ENCODE measurements around the gene C12orf76.
"Not testable (repeated sequence)": the region's sequence is repeated elsewhere in the genome, so short reads cannot be mapped to it uniquely, and the experiment has no call there.

Gene C12orf76

DNA sequence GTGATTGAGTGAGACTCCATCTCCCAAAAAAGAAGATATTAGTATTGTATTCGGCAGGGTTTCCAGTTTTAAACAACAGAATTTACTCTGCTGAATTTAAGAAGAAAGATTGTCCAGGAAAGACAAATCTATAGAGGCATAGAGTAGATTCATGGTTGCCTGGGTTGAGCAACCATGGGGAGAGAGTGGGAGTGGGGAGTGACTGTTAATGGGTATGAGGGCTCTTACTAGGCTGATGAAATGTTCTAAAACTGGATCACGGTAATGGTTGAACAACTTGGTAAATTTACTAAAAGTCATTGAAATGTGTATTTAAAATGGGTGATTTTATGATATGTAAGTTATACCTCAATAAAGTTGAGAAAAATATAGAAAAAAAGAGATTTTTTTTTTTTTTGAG is 13.9 kb upstream of the C12orf76 start:
- no peak for DNase-seq

DNA sequence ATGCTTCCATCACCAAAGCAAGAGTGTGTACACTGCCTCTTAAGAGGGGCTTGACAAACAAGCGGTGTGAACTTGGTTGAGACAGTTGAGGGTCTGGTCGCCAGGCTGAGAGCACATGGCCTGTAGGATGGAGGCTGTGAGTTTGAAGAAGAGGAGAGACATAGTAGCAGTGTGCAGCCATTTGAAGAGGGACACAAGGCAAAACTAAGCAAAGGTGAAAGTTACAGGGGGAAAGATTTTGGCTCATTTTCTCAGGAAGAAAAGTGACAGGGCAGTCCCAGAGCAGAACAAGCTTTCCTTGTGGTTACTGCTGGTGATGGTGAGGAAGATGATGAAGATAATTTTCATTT is 11.3 kb upstream of the C12orf76 start:
- DNase-seq = no peak

- DNase-seq = no peak
Observed at GRCh38 chr12:110058875-110059615, 10.7 kb upstream of the C12orf76 start.

DNA sequence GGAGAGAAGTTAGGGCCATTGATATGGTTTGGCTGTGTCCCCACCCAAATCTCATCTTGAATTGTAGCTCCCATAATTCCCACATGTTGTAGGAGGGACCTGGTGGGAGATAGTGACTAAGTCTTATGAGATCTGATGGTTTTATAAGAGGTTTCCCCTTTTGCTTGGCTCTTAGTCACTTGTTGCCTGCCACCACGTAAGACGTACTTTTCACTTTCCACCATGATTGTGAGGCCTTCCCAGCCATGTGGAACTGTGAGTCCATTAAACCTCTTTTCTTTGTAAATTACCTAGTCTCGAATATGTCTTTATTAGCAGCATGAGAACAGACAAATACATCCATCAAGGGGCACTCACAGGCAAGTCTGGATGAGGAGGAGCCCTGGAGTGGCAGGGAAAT is 8.3 kb upstream of the C12orf76 start:
- not testable (repeated sequence) for DNase-seq

DNA sequence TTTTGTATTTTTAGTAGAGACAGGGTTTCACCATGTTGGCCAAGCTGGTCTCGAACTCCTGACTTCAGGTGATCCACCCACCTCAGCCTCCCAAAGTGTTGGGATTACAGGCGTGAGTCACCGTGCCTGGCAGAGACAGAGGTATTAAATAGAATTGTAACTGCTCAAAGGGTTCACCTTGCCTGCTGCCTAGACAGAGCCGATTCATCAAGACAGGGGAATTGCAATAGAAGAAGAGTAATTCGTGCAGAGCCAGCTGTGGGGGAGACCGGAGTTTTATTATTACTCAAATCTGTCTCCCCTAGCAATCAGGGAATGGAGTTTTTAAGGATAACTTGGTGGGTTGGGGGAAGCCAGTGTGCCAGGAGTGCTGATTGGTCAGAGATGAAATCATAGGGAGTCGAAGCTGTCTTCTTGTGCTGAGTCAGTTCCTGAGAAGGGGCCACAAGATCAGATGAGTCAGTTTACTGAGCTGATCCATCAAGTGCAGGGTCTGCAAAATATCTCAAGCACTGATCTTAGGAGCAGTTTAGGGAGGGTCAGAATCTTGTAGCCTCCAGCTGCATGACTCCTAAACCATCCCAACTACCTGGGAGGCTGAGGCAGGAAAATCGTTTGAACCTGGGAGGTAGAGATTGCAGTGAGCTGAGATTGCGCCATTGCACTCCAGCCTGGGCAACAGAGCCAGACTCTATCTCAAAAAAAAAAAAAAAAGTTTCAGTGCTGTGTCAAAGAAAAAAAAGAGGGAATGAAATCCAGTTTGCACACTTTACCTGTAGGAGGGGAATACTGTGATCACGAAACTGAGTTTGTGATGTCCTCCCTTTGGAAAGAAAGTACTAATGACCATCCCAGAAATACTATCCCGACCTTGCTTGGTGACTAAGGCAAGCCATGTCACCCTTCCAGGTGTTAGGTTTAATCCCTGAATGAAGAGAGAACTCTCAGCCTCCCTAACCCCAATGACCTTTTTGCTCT is 7.3 kb upstream of the C12orf76 start:
- peak; percentile 72 for DNase-seq

DNA sequence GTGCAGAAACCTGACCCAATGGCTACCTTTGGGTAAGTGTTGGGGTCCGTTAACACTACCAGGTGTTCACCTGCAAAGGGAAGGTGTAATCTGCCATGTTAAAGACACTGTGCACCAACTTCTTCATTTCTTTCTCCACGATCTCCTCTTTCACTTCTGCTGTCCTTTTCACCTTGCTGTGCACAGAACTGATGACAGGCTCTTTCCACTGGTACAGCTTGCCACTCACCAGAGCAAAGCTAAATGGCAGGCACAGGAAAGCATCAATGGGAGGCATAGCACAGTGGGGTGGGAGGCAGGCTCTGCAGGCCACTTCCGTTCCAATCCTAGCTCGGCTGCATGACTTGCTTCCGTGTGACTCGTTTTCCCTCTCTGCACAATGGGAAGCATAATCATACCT is 2.6 kb upstream of the C12orf76 start:
- no peak for DNase-seq

- not testable (repeated sequence) for DNase-seq
Observed at GRCh38 chr12:110049666-110050065, 1.3 kb upstream of the C12orf76 start.

- DNase-seq = not testable (repeated sequence)
Observed at GRCh38 chr12:110049034-110049433, 712 bp upstream of the C12orf76 start.

- no peak for DNase-seq
Observed at GRCh38 chr12:110047297-110047940, 903 bp downstream of the C12orf76 start.

- DNase-seq = no peak
Observed at GRCh38 chr12:110046451-110047187, 1.7 kb downstream of the C12orf76 start.

- no peak for DNase-seq
Observed at GRCh38 chr12:110042264-110042663, 6.1 kb downstream of the C12orf76 start.

- DNase-seq = peak; percentile 58
Observed at GRCh38 chr12:110039085-110039807, 9.1 kb downstream of the C12orf76 start.

GRCh38 chr12:110038741-110039084 is 9.6 kb downstream of the C12orf76 start:
- peak; percentile 24 for DNase-seq

- DNase-seq = no peak
Observed at GRCh38 chr12:110037315-110037714, 11.0 kb downstream of the C12orf76 start.

- DNase-seq = no peak
Observed at GRCh38 chr12:110035534-110036104, 12.7 kb downstream of the C12orf76 start.

GRCh38 chr12:110033888-110034287 is 14.4 kb downstream of the C12orf76 start:
- DNase-seq = no peak

DNA sequence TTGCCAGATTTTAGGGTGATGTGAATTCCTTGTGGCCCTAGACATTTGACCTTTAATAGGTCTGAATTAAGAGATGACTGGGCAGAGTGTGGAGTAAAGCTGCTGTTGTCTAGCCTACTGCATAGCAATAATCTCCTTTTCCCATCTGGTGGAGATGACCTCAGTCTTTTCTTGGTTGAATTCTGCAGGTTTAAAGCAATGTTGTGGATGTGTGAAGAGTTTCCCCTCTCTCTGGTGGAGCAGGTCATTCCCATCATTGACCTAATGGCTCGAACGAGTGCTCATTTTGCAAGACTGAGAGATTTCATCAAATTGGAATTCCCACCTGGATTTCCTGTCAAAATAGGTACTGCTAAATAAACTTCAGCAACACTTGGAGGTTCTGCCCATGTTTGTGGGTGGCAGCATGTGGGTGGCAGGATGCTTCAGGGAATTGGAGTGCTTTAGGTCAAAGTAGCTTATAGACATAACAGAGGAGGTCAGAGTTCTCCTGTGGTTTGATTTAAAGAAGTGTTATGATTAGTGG is 19.0 kb downstream of the C12orf76 start:
- no peak for DNase-seq

DNA sequence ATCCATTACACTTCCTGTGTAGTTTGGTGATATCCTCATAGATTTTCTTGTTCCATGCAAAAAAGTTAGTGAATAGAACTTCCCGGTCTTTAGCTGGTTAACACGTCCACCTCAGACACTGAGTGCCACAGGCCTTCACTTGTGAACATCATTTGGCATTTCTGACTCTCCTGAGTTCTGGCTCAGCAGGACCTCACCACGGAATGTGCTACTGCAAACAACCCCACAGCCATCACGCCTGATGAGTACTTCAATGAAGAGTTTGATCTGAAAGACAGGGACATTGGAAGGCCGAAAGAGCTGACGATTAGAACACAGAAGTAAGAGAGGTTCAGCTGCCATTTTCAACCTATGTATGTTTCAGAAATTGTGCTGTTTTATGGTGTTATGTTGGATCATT is 20.0 kb downstream of the C12orf76 start:
- DNase-seq = no peak

- no peak for DNase-seq
Observed at GRCh38 chr12:110024051-110024450, 24.3 kb downstream of the C12orf76 start.

GRCh38 chr12:110023059-110023980 is 25.0 kb downstream of the C12orf76 start:
- DNase-seq = no peak
